ENCODE measurements around the gene C1QTNF6.

Gene C1QTNF6

GRCh38 chr22:37160027-37160426 lies 28.0 kb downstream of the C1QTNF6 start:
- H3K27me3 ChIP-seq (ENCODE audit: insufficient read depth, low read length, poor library complexity, severe bottlenecking), result no peaks in the 10 kb centered on the region
- no peak overlapping the region for H2AFZ ChIP-seq (ENCODE audit: low read length)
- H3K4me2 ChIP-seq (ENCODE audit: low read depth, low read length, poor library complexity, severe bottlenecking), result no peak overlapping the region
- no peaks in the 10 kb centered on the region for H3K36me3 ChIP-seq (ENCODE audit: insufficient read depth, low read length)
- no peaks in the 10 kb centered on the region for H4K20me1 ChIP-seq (ENCODE audit: insufficient read depth, low read length, poor library complexity, severe bottlenecking)
- no peak overlapping the region for H3K4me3 ChIP-seq (ENCODE audit: low read length, poor library complexity, severe bottlenecking)
- H3K9ac ChIP-seq (ENCODE audit: low read depth, low read length, poor library complexity, severe bottlenecking), result no peak overlapping the region
- no peak for TF ChIP-seq EZH2phosphoT487 (IDR thresholded peaks at IDR 0.05; ENCODE audit: borderline replicate concordance)
- no peak for TF ChIP-seq CTCF (conservative IDR thresholded peaks at IDR 0.05; ENCODE audit: low read length)
- H3K9me3 ChIP-seq (ENCODE audit: insufficient read depth, low read depth, low read length), result no peaks in the 10 kb centered on the region
- no peaks in the 10 kb centered on the region for H3K9me2 ChIP-seq (replicated peaks; ENCODE audit: low read depth, low read length)
- H3F3A ChIP-seq (ENCODE audit: low read depth), result no peaks in the 10 kb centered on the region
- no peaks in the 10 kb centered on the region for H3K79me2 ChIP-seq (ENCODE audit: insufficient read depth, low read length)
- peaks cover 37% of the 10 kb centered on the region for H3K4me1 ChIP-seq (ENCODE audit: insufficient read depth, low read length, poor library complexity, severe bottlenecking)

GRCh38 chr22:37158963-37159290 lies 29.1 kb downstream of the C1QTNF6 start:
- Histone ChIP-seq H3K9me2 (replicated peaks; ENCODE audit: low read depth, low read length) (no peaks in the 10 kb centered on the region), H3F3A (ENCODE audit: low read depth) (no peaks in the 10 kb centered on the region), H3K79me2 (ENCODE audit: insufficient read depth, low read length) (no peaks in the 10 kb centered on the region), H3K36me3 (ENCODE audit: insufficient read depth, low read length) (no peaks in the 10 kb centered on the region), H3K4me2 (ENCODE audit: low read depth, low read length, poor library complexity, severe bottlenecking) (no peak overlapping the region), H3K4me1 (ENCODE audit: insufficient read depth, low read length, poor library complexity, severe bottlenecking) (peaks cover 28% of the 10 kb centered on the region), H3K9ac (ENCODE audit: low read depth, low read length, poor library complexity, severe bottlenecking) (no peak overlapping the region), H3K4me3 (ENCODE audit: low read length, poor library complexity, severe bottlenecking) (no peak overlapping the region), H3K27me3 (ENCODE audit: insufficient read depth, low read length, poor library complexity, severe bottlenecking) (no peaks in the 10 kb centered on the region), H3K9me3 (ENCODE audit: insufficient read depth, low read depth, low read length) (no peaks in the 10 kb centered on the region), H2AFZ (ENCODE audit: low read length) (no peak overlapping the region), H4K20me1 (ENCODE audit: insufficient read depth, low read length, poor library complexity, severe bottlenecking) (no peaks in the 10 kb centered on the region)
- TF ChIP-seq CTCF (conservative IDR thresholded peaks at IDR 0.05; ENCODE audit: low read length), result no peak
- no peak for TF ChIP-seq EZH2phosphoT487 (IDR thresholded peaks at IDR 0.05; ENCODE audit: borderline replicate concordance)

GRCh38 chr22:37157516-37158285 lies 30.3 kb downstream of the C1QTNF6 start:
- H3K4me1 ChIP-seq (ENCODE audit: insufficient read depth, low read length, poor library complexity, severe bottlenecking), result peaks cover 15% of the 10 kb centered on the region
- H3F3A ChIP-seq (ENCODE audit: low read depth), result no peaks in the 10 kb centered on the region
- no peak for TF ChIP-seq EZH2phosphoT487 (IDR thresholded peaks at IDR 0.05; ENCODE audit: borderline replicate concordance)
- TF ChIP-seq CTCF (conservative IDR thresholded peaks at IDR 0.05; ENCODE audit: low read length), result no peak
- no peaks in the 10 kb centered on the region for H3K9me2 ChIP-seq (replicated peaks; ENCODE audit: low read depth, low read length)
- no peaks in the 10 kb centered on the region for H4K20me1 ChIP-seq (ENCODE audit: insufficient read depth, low read length, poor library complexity, severe bottlenecking)
- H3K4me3 ChIP-seq (ENCODE audit: low read length, poor library complexity, severe bottlenecking), result no peak overlapping the region
- H3K79me2 ChIP-seq (ENCODE audit: insufficient read depth, low read length), result no peaks in the 10 kb centered on the region
- no peak overlapping the region for H2AFZ ChIP-seq (ENCODE audit: low read length)
- no peak overlapping the region for H3K4me2 ChIP-seq (ENCODE audit: low read depth, low read length, poor library complexity, severe bottlenecking)
- no peaks in the 10 kb centered on the region for H3K9me3 ChIP-seq (ENCODE audit: insufficient read depth, low read depth, low read length)
- H3K9ac ChIP-seq (ENCODE audit: low read depth, low read length, poor library complexity, severe bottlenecking), result no peak overlapping the region
- H3K36me3 ChIP-seq (ENCODE audit: insufficient read depth, low read length), result no peaks in the 10 kb centered on the region
- H3K27me3 ChIP-seq (ENCODE audit: insufficient read depth, low read length, poor library complexity, severe bottlenecking), result no peaks in the 10 kb centered on the region

Data from Loucy (cell line).